Left ventricle myocardium inferior (tissue), 1 donor: Measurements from ENCODE around the gene WSCD1. TPM values are rescaled to one million over a fixed set of nuclear protein-coding genes. Genes with fewer than 3 reads are reported as not detected.

Experiments used
- DNase-seq: peaks from one replicate; pipeline ENCODE4 v3.0.0-alpha.2; 2020
- H3K27ac ChIP-seq: fragments of 200-600 bp; replicated peaks from 2 replicates; pipeline ENCODE4 v1.8.0; 2021
- H3K27me3 ChIP-seq: fragments of 200-600 bp; 2 replicates; pipeline ENCODE4 v1.8.0; 2021; ENCODE audit warnings: low read depth
- H3K36me3 ChIP-seq: fragments of 200-600 bp; 2 replicates; pipeline ENCODE4 v1.8.0; 2021
- H3K4me1 ChIP-seq: fragments of 200-600 bp; 2 replicates; pipeline ENCODE4 v1.8.0; 2021
- H3K4me3 ChIP-seq: fragments of 200-600 bp; 2 replicates; pipeline ENCODE4 v1.8.0; 2021; ENCODE audit warnings: mild to moderate bottlenecking, moderate library complexity
- H3K9me3 ChIP-seq: fragments of 200-600 bp; replicated peaks from 2 replicates; pipeline ENCODE4 v1.8.0; 2021
- intact Hi-C: fragments of 100-400 bp; cut with micrococcal nuclease; formaldehyde crosslinking; loops from one replicate; pipeline ENCODE4 v1.11.0; 2022
- total RNA-seq: library from RNA; stranded (reverse); fragmentation: NEBNext Ultra II Directional; extraction: Animal tissue kit (Norgen Biotek cat#: 25700); gene quantifications from one replicate; pipeline ENCODE4 v1.2.1, GENCODE V29; 2021
- TF ChIP-seq, protein P1 (sequence below): fragments of 200-600 bp; IDR thresholded peaks from 2 replicates; pipeline ENCODE4 v1.8.0; 2021; ENCODE audit warnings: antibody characterized with exemption, mild to moderate bottlenecking, borderline replicate concordance
- donor health status: DM: no; HTN: yes; CAD: no; lungs with severe emphysema.

Gene WSCD1
- total RNA-seq, 1 donor from 2014 or later = 6.4 TPM

DNA sequence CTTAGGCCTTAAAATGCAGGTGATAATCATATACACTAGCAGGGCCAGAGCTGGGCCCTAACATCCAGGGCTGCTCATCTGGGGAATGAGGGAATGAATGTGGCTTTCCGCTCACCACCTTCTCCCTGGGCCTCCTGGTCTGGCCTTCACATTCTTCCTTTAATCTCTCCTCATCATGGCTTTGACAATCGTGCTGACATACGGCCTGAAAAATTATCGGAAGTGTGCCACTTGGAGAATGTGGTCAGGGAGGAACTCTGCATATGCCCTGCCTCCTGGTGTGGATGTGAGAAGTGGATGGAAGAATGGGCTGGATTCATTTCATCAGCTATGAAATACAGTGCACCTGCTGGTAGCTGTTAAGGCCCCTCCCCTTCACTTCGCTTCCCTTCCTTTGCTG is 2.4 kb downstream of the WSCD1 start:
- Histone ChIP-seq H3K27me3 (peaks cover 32% of the 10 kb centered on the region), H3K27ac (no peak overlapping the region), H3K4me3 (no peak overlapping the region), H3K4me1 (peaks cover 12% of the 10 kb centered on the region), H3K36me3 (no peaks in the 10 kb centered on the region), H3K9me3 (no peaks in the 10 kb centered on the region)
- TF ChIP-seq, protein P1, sequence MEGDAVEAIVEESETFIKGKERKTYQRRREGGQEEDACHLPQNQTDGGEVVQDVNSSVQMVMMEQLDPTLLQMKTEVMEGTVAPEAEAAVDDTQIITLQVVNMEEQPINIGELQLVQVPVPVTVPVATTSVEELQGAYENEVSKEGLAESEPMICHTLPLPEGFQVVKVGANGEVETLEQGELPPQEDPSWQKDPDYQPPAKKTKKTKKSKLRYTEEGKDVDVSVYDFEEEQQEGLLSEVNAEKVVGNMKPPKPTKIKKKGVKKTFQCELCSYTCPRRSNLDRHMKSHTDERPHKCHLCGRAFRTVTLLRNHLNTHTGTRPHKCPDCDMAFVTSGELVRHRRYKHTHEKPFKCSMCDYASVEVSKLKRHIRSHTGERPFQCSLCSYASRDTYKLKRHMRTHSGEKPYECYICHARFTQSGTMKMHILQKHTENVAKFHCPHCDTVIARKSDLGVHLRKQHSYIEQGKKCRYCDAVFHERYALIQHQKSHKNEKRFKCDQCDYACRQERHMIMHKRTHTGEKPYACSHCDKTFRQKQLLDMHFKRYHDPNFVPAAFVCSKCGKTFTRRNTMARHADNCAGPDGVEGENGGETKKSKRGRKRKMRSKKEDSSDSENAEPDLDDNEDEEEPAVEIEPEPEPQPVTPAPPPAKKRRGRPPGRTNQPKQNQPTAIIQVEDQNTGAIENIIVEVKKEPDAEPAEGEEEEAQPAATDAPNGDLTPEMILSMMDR = no peak
- no peak for DNase-seq
- intact Hi-C loops = no loop called here

DNA sequence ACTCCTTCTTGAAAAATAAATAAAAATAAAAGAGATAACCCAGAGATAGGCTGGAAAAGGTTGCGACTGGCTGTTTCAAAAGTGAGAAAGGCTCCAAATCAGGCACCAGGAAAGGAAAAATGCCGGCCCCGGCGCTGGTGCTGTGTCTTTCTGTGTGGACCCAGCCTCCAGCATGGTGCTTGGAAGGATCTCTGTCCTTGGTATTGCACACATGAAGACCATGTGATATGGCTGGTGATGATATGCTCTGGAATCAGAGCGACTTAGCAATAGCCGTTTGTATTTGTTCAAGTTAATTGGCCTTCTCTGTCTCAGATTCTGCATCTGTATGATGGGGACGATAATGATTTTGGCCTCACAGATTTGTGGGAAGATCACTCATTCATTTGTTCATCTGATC is 3.4 kb downstream of the WSCD1 start:
- Histone ChIP-seq H3K4me1 (peaks cover 12% of the 10 kb centered on the region), H3K27me3 (peaks cover 22% of the 10 kb centered on the region), H3K27ac (no peak overlapping the region), H3K9me3 (no peaks in the 10 kb centered on the region), H3K36me3 (no peaks in the 10 kb centered on the region), H3K4me3 (no peak overlapping the region)
- intact Hi-C loops = no loop called here
- no peak for DNase-seq
- TF ChIP-seq, protein P1 = no peak

DNA sequence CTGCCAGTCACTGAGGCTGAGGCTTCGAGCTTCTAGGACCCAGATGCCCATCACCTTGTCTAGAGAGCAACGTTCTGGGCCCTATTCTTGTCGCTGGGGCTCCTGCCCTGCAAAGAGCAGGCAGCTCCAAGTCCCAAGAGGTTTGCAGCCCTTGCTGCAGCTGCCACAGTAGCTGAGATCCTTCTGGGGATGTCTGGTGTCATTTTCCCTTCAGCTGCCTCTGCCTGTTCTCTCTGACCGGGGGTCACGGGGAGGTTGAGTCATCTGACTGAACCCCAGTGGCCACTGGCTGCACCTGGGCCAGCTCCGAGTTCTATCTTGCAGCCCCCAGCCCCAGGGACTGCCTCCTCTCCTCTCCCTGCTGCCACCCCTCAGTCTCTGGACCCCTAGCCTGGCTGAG is 4.9 kb downstream of the WSCD1 start:
- TF ChIP-seq, protein P1 = no peak
- peaks cover 18% of the 10 kb centered on the region for H3K27me3 ChIP-seq
- H3K36me3 ChIP-seq = no peaks in the 10 kb centered on the region
- H3K4me3 ChIP-seq = no peak overlapping the region
- no peak overlapping the region for H3K27ac ChIP-seq
- H3K4me1 ChIP-seq = peaks cover 12% of the 10 kb centered on the region
- no peaks in the 10 kb centered on the region for H3K9me3 ChIP-seq
- no peak for DNase-seq
- intact Hi-C loops = no loop called here

DNA sequence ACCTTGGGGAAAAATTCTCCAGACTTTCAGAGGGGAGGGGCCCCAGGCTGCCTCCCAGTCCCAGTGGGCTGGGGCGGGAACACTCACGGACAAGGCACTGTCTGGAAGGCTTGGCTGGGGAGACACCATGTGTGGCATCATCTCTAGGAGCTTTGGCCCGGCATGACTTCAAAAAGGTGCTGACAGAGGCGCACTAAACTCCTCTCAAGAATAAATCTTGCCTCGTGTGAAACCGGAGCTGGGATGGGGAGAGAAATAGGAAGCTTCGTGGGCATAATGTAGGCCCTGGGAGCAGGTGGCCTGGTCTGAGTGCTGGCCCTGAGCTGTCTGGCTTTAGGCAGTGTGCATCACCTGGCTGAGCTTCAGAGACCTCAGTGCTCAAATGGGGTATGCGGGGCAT is 5.7 kb downstream of the WSCD1 start:
- Histone ChIP-seq H3K9me3 (no peaks in the 10 kb centered on the region), H3K36me3 (no peaks in the 10 kb centered on the region), H3K4me1 (peaks cover 8% of the 10 kb centered on the region), H3K4me3 (no peak overlapping the region), H3K27ac (no peak overlapping the region), H3K27me3 (peaks cover 13% of the 10 kb centered on the region)
- TF ChIP-seq, protein P1 = no peak
- intact Hi-C loops = no loop called here
- no peak for DNase-seq

DNA sequence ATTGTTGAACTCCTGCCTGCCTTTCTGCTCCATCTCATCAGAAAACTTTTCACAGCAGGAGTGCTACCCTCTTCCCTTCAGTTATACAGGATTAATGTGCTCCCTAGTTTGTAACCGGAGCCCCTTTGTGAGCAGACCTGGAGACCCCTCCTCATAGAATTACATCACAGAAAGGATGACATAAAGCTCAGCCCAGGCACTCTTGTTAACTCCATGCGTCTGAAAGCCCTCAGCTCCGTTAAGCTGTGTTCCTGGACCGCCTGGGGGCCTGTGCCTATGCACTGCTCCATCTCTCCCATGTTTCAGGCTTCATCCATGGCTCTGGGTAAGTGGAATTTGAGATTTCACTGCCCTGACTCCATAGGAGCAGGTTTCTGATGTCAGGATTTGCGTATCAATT is 7.6 kb downstream of the WSCD1 start:
- Histone ChIP-seq H3K9me3 (no peaks in the 10 kb centered on the region), H3K27me3 (no peaks in the 10 kb centered on the region), H3K27ac (no peak overlapping the region), H3K4me3 (no peak overlapping the region), H3K36me3 (no peaks in the 10 kb centered on the region), H3K4me1 (peaks cover 2% of the 10 kb centered on the region)
- intact Hi-C loops = no loop called here
- TF ChIP-seq, protein P1 = no peak
- no peak for DNase-seq

DNA sequence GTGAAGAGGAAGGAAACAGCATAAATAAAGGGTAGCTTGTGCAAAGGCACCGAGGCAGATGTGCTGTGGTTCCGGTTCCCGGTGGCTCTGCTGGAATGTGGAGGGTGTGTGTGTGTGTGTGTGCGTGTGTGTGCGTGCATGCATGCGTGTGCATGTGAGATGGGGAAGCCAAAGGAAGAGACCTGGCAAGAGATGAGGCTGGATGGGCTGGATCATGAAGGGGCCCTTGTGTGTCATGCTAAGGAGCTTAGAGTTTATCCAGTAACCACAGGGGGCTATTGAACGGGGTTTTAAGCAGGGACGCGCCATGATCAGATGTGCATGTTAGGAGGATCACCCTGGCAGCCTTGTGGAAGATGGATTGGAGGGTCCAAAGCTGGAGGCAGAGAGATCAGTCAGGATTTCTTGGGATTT is 8.3 kb downstream of the WSCD1 start:
- Histone ChIP-seq H3K4me1 (peaks cover 5% of the 10 kb centered on the region), H3K4me3 (no peak overlapping the region), H3K36me3 (no peaks in the 10 kb centered on the region), H3K9me3 (no peaks in the 10 kb centered on the region), H3K27ac (no peak overlapping the region), H3K27me3 (no peaks in the 10 kb centered on the region)
- TF ChIP-seq, protein P1 = no peak
- no peak for DNase-seq
- intact Hi-C loops = no loop called here
